ENCODE measurements around the gene TCAF1. TPM values are rescaled to one million over a fixed set of nuclear protein-coding genes. Genes with fewer than 3 reads are reported as not detected.
"Not testable (repeated sequence)": the region's sequence is repeated elsewhere in the genome, so short reads cannot be mapped to it uniquely, and the experiment has no call there.

Gene TCAF1
- total RNA-seq, 1 experiment from 2014 or later: 26.7 TPM

GRCh38 chr7:143855443-143855842, 46.5 kb downstream of the TCAF1 start:
- H3K9me3 Mint-ChIP-seq (ENCODE audit: low read depth, unreplicated experiment); H3K36me3 Mint-ChIP-seq (ENCODE audit: insufficient read depth, unreplicated experiment); DNase-seq; BruUV-seq (replicated peaks); H3K27me3 Mint-ChIP-seq (ENCODE audit: unreplicated experiment); CTCF ChIA-PET; H3K27ac Mint-ChIP-seq (ENCODE audit: unreplicated experiment); H3K4me1 Mint-ChIP-seq (ENCODE audit: low read depth, unreplicated experiment); H3K4me3 Mint-ChIP-seq (ENCODE audit: low read depth, unreplicated experiment); intact Hi-C loops (cut with micrococcal nuclease; ENCODE audit: unreplicated experiment): not testable (repeated sequence)

GRCh38 chr7:143850682-143851081, 51.3 kb downstream of the TCAF1 start:
- no TSS peak for BruUV-seq (replicated peaks)
- no peaks in the 10 kb centered on the region for H3K4me1 Mint-ChIP-seq (ENCODE audit: low read depth, unreplicated experiment)

DNA sequence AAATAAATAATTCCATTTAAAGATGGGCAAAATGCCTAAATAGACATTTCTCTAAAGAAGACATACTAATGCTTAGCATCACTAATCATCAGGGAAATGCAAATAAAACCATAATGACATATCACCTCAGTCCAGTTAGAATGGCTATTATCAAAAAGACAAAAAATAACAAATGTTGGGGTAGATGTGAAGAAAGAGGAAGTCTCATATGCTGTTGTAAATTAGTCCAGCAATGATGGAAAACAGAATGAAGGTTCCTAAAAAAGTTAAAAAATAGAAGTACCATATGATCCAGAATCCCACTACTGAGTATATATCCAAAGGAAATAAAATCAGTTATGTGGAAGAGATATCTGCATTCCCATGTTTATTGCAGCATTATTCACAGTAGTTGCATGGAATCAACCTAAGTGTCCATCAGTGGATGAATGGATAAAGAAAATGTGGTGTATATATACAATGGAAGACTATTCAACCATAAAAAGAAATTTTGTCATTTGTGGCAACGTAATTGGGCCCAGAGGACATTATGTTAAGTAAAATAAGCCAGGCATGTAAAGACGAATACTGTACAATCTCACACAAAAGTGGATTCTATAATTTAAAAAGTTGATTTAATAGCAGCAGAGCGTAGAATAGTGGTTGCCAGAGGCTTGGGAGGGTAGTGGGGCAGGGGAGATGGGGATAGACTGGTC, 52.0 kb downstream of the TCAF1 start:
- CTCF ChIA-PET: no interaction called here
- intact Hi-C loops (cut with micrococcal nuclease; ENCODE audit: unreplicated experiment): no loop called here
- H3K4me1 Mint-ChIP-seq (ENCODE audit: low read depth, unreplicated experiment): no peaks in the 10 kb centered on the region
- H3K27me3 Mint-ChIP-seq (ENCODE audit: unreplicated experiment): no peaks in the 10 kb centered on the region
- DNase-seq: no peak
- no TSS peak for BruUV-seq (replicated peaks)
- H3K27ac Mint-ChIP-seq (ENCODE audit: unreplicated experiment): no peak overlapping the region
- TF ChIP-seq, protein P1, sequence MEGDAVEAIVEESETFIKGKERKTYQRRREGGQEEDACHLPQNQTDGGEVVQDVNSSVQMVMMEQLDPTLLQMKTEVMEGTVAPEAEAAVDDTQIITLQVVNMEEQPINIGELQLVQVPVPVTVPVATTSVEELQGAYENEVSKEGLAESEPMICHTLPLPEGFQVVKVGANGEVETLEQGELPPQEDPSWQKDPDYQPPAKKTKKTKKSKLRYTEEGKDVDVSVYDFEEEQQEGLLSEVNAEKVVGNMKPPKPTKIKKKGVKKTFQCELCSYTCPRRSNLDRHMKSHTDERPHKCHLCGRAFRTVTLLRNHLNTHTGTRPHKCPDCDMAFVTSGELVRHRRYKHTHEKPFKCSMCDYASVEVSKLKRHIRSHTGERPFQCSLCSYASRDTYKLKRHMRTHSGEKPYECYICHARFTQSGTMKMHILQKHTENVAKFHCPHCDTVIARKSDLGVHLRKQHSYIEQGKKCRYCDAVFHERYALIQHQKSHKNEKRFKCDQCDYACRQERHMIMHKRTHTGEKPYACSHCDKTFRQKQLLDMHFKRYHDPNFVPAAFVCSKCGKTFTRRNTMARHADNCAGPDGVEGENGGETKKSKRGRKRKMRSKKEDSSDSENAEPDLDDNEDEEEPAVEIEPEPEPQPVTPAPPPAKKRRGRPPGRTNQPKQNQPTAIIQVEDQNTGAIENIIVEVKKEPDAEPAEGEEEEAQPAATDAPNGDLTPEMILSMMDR (IDR thresholded peaks at IDR 0.05; ENCODE audit: unreplicated experiment): no peak
- no peaks in the 10 kb centered on the region for H3K36me3 Mint-ChIP-seq (ENCODE audit: insufficient read depth, unreplicated experiment)
- no peaks in the 10 kb centered on the region for H3K9me3 Mint-ChIP-seq (ENCODE audit: low read depth, unreplicated experiment)
- H3K4me3 Mint-ChIP-seq (ENCODE audit: low read depth, unreplicated experiment): no peak overlapping the region

More at GRCh38 chr7:143850682-143851081, 51.3 kb downstream of the TCAF1 start:
- Mint-ChIP-seq H3K4me3 (ENCODE audit: low read depth, unreplicated experiment) (no peak overlapping the region), H3K36me3 (ENCODE audit: insufficient read depth, unreplicated experiment) (no peaks in the 10 kb centered on the region), H3K27me3 (ENCODE audit: unreplicated experiment) (no peaks in the 10 kb centered on the region), H3K27ac (ENCODE audit: unreplicated experiment) (no peak overlapping the region), H3K9me3 (ENCODE audit: low read depth, unreplicated experiment) (no peaks in the 10 kb centered on the region)
- intact Hi-C loops (cut with micrococcal nuclease; ENCODE audit: unreplicated experiment): no loop called here
- CTCF ChIA-PET: no interaction called here
- TF ChIP-seq, protein P1 (IDR thresholded peaks at IDR 0.05; ENCODE audit: unreplicated experiment): no peak
- no peak for DNase-seq

DNA sequence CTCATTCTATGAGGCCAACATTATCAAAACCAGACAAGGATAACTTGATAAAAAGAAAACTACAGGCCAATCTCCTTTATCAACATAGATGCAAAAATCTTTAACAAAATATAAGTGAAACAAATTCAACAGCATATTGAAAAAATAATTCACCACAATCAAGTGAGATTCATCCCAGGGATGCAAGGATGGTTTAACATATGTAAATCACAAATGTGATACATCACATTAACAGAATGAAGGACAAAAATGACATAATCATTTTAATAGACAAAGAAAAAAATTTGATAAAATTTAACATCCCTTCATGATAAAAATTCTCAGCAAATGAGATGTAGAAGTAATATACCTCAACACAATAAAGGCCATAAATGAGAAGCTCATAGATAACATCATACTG, 53.8 kb downstream of the TCAF1 start:
- DNase-seq: no peak
- Mint-ChIP-seq H3K9me3 (ENCODE audit: low read depth, unreplicated experiment) (no peaks in the 10 kb centered on the region), H3K27me3 (ENCODE audit: unreplicated experiment) (no peaks in the 10 kb centered on the region), H3K4me3 (ENCODE audit: low read depth, unreplicated experiment) (no peak overlapping the region), H3K27ac (ENCODE audit: unreplicated experiment) (no peak overlapping the region), H3K4me1 (ENCODE audit: low read depth, unreplicated experiment) (no peaks in the 10 kb centered on the region), H3K36me3 (ENCODE audit: insufficient read depth, unreplicated experiment) (no peaks in the 10 kb centered on the region)
- BruUV-seq (replicated peaks): no TSS peak
- CTCF ChIA-PET: no interaction called here
- intact Hi-C loops (cut with micrococcal nuclease; ENCODE audit: unreplicated experiment): no loop called here
- TF ChIP-seq, protein P1 (IDR thresholded peaks at IDR 0.05; ENCODE audit: unreplicated experiment): no peak

- CTCF ChIA-PET: no interaction called here
These were observed 55.3 kb downstream of the TCAF1 start for GRCh38 chr7:143846692-143847091.

GRCh38 chr7:143841696-143842095, 60.3 kb downstream of the TCAF1 start:
- intact Hi-C loops (cut with micrococcal nuclease; ENCODE audit: unreplicated experiment); H3K9me3 Mint-ChIP-seq (ENCODE audit: low read depth, unreplicated experiment); BruUV-seq (replicated peaks); H3K4me3 Mint-ChIP-seq (ENCODE audit: low read depth, unreplicated experiment); H3K27ac Mint-ChIP-seq (ENCODE audit: unreplicated experiment); H3K36me3 Mint-ChIP-seq (ENCODE audit: insufficient read depth, unreplicated experiment); H3K27me3 Mint-ChIP-seq (ENCODE audit: unreplicated experiment); CTCF ChIA-PET; DNase-seq; H3K4me1 Mint-ChIP-seq (ENCODE audit: low read depth, unreplicated experiment): not testable (repeated sequence)

More at GRCh38 chr7:143846692-143847091, 55.3 kb downstream of the TCAF1 start:
- DNase-seq: no peak
- TF ChIP-seq, protein P1 (IDR thresholded peaks at IDR 0.05; ENCODE audit: unreplicated experiment): no peak
- BruUV-seq (replicated peaks): no TSS peak
- Mint-ChIP-seq H3K4me3 (ENCODE audit: low read depth, unreplicated experiment) (no peak overlapping the region), H3K27ac (ENCODE audit: unreplicated experiment) (no peak overlapping the region), H3K27me3 (ENCODE audit: unreplicated experiment) (no peaks in the 10 kb centered on the region), H3K4me1 (ENCODE audit: low read depth, unreplicated experiment) (no peaks in the 10 kb centered on the region), H3K9me3 (ENCODE audit: low read depth, unreplicated experiment) (no peaks in the 10 kb centered on the region), H3K36me3 (ENCODE audit: insufficient read depth, unreplicated experiment) (no peaks in the 10 kb centered on the region)
- intact Hi-C loops (cut with micrococcal nuclease; ENCODE audit: unreplicated experiment): no loop called here

GRCh38 chr7:143840062-143840461, 61.9 kb downstream of the TCAF1 start:
- H3K36me3 Mint-ChIP-seq (ENCODE audit: insufficient read depth, unreplicated experiment); H3K9me3 Mint-ChIP-seq (ENCODE audit: low read depth, unreplicated experiment); CTCF ChIA-PET; H3K27ac Mint-ChIP-seq (ENCODE audit: unreplicated experiment); H3K4me3 Mint-ChIP-seq (ENCODE audit: low read depth, unreplicated experiment); H3K27me3 Mint-ChIP-seq (ENCODE audit: unreplicated experiment); H3K4me1 Mint-ChIP-seq (ENCODE audit: low read depth, unreplicated experiment); intact Hi-C loops (cut with micrococcal nuclease; ENCODE audit: unreplicated experiment); DNase-seq; BruUV-seq (replicated peaks): not testable (repeated sequence)

Measured in Calu3 (cell line).